Inflammatory macrophage (primary cell): ENCODE data around the gene DMPK.

Experiments
- DNase-seq, 2 donors: peaks; one replicate each; pipeline ENCODE4 v3.0.0-alpha.2; 2020 to 2022

DMPK gene

GRCh38 chr19:45785781-45786532 is 3.7 kb upstream of the DMPK start:
- DNase-seq: no peak

DNA sequence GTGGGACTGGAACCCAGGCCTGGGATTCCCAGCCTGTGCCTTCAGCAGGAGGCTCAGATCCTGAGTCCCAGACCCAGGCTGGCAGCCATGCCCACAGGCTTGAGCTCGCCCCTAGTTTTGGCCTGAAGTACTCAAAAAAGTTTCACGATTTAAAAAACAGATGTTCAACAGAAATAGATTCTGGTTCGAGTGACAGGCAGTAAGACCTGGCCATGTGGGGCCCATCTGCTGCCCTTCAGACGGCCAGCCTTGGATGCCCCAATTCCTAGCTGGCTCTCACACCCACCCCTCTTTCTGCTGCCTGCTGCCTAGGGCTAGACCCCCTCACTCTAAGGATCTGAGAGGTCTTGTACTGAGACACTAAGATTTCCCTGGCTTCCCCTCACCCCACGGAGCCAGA is 2.8 kb upstream of the DMPK start:
- DNase-seq: no peak

DNA sequence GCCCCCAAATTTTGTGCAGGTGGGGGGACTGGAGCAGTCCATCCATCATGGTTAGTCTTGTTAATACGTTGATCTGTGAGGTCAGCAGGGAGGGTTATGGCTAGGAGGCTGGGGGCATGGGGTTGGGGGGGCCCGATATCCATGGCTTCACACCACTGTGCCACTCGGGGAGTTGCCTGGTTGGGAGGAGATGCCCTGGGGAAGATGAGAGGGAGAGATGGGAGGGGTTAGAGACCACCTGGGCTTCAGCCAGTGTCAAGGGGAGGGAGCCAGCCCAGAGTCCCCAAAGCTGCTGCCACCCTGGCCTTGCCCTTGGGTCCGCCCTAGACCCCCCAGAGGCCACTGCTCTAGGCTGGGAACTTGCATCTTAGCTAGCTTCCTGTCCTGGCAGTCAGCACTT is 1.8 kb upstream of the DMPK start:
- DNase-seq: no peak

GRCh38 chr19:45782820-45783785 is 813 bp upstream of the DMPK start:
- no peak for DNase-seq

DNA sequence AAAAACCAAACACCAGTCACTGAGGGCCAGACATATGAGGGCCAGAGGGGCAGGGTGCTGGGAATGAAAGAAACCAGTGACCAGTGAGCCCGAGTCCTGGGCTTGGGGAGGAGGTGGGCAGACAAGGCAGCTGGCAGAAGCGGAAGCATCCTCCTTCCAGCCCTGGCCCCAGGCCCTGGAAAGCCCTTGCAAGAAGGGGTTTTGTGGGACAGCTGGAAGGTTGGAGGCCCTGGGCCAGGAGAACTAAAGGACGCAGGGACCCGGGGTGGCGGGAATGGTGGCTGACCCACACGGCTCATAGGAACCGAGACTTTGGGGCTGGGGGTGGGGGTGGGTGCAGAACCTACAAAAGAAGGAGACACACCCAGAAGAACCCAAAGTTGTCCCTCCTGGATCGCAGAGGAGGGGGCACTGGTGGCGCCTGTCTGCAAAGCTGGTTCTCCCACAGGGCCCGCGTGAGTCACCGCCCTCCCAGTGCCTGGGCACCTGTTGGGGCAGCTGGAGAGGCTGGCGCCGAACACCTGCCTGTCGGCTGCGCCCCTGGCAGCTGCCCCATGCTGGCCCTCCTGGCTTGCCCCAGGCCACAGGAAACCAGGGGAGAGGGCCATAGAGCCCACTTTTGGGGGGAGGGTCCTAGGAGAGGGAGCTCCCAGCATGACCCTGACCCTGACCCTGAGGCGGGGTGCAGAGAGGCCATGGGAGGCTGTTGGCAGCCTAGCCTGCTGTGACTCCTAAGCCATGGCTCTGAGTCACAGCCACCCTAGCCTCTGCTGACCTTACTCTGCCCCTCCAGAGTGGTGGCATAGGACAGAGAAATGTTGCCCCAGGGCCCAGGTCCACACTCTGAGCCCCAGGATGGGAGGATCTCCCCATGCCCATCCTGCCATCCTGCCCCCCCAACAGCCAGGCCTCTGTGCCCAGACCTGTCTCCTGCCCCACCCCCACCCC is 802 bp downstream of the DMPK start:
- peak in 1 of 2 donors; percentile 24 for DNase-seq

DNA sequence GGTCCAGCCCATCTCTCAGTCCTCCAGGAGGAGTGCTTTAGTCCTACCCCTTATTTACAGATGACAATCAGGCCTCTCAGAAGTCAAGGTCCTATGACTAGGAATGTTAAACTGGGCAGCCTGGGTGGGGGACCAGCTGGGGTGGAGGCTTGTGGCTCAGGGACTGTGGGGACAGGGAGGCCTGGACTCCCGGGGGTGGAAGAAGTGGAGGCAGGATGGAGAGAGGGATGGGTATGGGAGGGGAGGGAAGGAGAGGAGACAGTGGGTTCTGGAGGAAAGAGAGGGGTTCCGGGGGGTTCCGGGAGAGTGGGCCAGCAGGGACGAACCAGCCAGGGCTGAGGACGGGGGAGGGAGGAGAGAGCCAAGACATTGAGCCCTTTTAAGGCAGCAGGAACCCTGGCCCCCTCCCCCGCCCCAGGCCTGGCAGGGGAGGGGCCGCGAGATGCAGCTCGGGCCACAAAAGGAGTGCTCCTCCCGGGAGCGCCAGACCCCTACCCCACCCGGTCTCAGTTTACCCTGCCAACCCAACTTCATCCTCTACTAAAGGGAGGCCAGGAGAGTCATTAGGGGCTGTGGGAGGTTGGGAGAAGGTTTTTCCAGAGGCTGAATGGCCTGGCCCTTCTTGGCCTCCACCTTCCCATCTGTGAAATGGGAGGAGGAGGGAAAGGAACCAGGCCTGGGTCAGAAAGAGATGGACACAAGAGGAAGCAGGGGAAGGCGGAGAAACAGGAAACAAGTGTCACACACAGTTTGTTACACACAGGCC is 1.7 kb downstream of the DMPK start:
- peak; percentile 48 to 54 for DNase-seq

DNA sequence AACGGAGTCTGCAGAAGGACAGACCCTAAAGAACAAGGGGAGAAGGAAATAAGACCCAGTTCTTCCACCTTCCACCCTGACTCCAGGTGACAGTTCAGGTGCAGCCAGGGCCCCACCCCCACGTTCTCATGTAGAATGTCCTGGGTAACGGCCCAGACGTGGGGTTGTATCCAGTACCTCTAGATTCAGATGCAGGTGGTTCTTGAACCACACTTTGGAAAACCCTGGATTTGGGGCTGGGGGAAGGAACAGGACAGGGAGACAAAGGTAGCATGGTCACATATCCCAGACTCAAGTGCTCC is 2.2 kb downstream of the DMPK start:
- no peak for DNase-seq

- DNase-seq: peak; percentile 54
Observed at GRCh38 chr19:45779231-45780145, 2.8 kb downstream of the DMPK start.

DNA sequence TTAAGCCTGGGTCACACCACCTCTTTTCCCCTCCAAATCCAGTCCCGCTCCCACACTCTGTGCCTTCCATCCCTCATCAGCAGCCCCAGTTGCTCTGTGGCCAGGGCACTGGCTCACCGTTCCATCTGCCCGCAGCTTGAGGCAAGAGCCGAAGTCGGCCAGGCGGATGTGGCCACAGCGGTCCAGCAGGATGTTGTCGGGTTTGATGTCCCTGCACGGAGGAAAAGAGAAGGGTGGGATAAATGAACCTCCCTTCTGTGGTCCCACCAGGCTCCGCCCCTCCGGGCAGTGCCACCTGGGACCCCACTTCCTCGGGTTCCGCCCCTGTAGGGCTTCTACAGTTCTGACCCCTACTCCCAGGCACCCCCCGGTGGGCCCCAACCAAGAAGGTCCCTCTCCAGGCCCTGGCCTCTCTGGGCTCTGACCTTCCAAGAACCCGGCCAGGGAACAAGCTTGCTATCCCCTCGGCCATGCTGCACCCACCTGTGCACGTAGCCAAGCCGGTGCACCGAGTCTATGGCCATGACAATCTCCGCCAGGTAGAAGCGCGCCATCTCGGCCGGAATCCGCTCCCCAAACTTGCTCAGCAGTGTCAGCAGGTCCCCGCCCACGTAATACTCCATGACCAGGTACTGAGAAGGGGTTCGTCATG is 4.2 kb downstream of the DMPK start:
- DNase-seq: no peak

DNA sequence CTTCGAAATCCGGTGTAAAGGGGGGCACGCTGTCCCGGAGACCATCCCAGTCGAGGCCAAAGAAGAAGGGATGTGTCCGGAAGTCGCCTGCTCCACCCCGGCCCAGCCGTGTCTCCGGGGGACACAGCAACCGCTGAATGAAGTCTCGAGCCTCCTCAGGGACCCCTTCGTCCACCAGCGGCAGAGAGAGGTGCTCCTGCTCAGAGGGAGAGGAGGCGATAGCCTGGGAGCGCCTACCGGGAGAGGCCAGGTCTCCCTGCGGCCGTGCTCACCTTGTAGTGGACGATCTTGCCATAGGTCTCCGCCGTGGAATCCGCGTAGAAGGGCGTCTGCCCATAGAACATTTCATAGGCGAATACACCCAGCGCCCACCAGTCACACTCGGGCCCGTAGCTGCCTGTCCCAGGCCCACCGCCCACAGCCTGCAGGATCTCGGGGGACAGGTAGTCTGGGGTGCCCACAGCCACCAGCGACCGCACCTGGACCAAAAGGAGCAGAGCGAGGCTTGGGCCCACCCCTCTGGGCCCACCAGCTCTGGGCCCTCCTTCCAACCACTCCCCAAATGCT is 4.8 kb downstream of the DMPK start:
- DNase-seq: no peak

DNA sequence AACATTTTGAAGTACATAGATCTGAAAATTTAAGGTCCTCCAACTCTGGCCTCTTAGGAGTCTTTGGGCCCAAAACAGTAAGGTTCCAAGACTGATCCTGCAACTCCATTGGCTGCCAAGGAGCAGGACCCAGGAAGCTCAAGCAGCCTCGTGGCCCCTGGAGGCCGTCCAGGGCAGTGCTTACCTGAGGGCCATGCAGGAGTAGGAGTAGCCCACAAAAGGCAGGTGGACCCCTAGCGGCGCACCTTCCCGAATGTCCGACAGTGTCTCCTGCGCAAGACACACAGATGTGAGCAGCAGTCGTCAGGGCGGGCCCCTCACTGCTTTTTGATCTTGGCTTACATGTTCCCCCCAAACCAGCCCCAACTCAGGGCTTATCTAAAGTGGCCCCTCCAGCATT is 7.5 kb downstream of the DMPK start:
- no peak for DNase-seq

GRCh38 chr19:45773384-45773783 is 8.9 kb downstream of the DMPK start:
- DNase-seq: no peak

GRCh38 chr19:45772912-45773311 is 9.4 kb downstream of the DMPK start:
- DNase-seq: no peak

DNA sequence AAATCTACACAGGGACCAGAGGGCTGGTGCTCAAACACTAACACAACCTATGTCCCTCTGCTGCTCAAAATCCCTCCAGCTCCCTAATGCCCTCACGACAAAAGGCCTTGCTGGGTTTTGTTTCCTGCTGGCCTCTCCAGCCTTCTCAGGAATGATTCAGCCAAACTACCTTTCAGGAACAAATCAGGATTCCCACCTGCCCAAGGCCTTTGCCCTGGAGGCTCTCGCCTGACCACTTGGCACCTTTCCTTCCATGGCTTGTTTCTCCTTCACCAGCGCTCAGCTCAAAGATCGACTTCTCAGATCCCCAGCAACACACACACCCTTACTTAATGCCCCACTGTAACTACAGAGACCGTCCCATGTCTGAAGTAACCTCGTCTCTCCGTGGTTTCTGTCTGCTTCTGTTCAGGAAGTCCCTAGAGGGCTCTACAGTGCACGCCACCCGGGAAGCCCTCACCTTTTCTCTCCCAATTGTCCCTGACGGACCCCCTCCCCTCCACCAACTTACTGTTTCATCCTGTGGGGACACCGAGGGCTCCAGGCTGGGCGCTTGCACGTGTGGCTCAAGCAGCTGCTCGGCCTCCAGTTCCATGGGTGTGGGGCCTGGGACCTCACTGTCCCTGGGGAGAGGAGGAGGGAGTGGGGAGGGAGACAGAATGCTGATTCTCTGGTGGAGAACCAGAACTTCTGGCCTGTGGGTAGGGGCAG is 10.0 kb downstream of the DMPK start:
- no peak for DNase-seq

GRCh38 chr19:45771311-45771933 is 10.9 kb downstream of the DMPK start:
- DNase-seq: no peak

DNA sequence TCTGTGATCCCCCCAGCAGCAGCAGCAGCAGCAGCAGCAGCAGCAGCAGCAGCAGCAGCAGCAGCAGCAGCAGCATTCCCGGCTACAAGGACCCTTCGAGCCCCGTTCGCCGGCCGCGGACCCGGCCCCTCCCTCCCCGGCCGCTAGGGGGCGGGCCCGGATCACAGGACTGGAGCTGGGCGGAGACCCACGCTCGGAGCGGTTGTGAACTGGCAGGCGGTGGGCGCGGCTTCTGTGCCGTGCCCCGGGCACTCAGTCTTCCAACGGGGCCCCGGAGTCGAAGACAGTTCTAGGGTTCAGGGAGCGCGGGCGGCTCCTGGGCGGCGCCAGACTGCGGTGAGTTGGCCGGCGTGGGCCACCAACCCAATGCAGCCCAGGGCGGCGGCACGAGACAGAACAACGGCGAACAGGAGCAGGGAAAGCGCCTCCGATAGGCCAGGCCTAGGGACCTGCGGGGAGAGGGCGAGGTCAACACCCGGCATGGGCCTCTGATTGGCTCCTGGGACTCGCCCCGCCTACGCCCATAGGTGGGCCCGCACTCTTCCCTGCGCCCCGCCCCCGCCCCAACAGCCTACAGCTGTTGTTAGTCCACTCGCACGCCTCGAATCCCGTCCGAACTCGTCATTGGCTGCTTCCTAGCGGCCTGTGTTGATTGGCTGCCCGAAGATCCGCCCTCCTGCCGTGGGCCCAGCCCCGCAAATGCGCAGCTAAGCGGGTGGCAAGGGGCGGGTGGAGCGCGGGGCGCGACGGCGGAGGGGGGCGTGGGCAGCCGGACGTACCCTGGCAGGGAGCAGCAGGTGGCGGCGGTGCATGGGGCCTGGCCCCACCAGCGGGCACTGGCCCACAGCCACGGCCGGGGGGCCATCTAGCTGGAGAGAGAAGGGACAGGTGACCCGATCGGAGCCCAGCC is 11.8 kb downstream of the DMPK start:
- DNase-seq: peak; percentile 79 to 85

- peak; percentile 16 to 32 for DNase-seq
Observed at GRCh38 chr19:45769821-45770191, 12.5 kb downstream of the DMPK start.
